ENCODE data around the gene PHLPP2. TPM values are rescaled to one million over a fixed set of nuclear protein-coding genes. Genes with fewer than 3 reads are reported as not detected.
A peak's percentile ranks its signal among the peaks of the same experiment; 100 is the strongest.

The PHLPP2 gene
- total RNA-seq, 2 donors from 2014 or later, result 3.5 to 10.8 TPM

DNA sequence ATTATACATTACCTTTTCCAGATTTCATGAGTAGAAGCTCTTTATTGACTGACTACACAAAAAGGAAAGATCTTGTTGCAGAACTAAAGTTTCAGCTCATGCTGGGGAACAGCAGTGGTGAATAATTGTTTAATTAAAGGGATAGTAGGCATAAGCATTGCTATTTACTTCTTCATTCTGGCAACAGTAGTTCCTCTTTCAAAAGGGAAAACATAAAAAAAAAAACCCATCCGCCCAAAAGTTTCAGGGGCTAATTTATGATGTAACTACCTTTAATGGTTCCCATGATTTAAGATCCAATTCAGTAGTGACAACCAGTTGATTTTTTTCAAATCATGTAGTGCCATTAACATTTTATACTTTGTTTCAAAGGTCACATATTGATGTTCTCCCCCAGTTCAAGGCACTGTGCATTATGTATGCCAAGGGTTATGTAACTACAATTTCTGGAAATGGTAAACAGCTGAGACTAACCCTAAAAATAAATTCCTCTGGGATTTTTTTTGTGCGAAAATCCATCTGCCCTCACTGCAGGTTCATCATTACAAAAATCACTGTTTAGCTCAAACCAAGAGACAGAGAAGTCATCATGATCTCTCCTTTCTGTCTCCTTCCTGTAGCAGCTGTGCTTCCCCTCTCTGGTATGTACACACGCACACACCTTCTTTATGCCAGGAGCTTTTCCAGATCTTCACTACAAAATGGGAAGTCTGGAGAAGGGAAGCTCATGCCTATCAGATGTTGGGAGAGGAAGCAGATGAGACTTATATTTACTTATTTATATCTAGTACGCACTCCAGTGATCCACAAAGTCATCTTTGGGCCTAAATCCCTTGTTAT is 2.2 kb upstream of the PHLPP2 start:
- peaks cover 11% of the 10 kb centered on the region for H3K36me3 ChIP-seq
- no peak overlapping the region for H3K4me3 ChIP-seq
- peaks cover 0 to 27% of the 10 kb centered on the region in 2 donors for H3K4me1 ChIP-seq
- DNase-seq (ENCODE audit: low spot score), result no peak
- no peak overlapping the region for H3K27ac ChIP-seq
- H3K27me3 ChIP-seq, result no peaks in the 10 kb centered on the region
- TF ChIP-seq, protein P1, sequence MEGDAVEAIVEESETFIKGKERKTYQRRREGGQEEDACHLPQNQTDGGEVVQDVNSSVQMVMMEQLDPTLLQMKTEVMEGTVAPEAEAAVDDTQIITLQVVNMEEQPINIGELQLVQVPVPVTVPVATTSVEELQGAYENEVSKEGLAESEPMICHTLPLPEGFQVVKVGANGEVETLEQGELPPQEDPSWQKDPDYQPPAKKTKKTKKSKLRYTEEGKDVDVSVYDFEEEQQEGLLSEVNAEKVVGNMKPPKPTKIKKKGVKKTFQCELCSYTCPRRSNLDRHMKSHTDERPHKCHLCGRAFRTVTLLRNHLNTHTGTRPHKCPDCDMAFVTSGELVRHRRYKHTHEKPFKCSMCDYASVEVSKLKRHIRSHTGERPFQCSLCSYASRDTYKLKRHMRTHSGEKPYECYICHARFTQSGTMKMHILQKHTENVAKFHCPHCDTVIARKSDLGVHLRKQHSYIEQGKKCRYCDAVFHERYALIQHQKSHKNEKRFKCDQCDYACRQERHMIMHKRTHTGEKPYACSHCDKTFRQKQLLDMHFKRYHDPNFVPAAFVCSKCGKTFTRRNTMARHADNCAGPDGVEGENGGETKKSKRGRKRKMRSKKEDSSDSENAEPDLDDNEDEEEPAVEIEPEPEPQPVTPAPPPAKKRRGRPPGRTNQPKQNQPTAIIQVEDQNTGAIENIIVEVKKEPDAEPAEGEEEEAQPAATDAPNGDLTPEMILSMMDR (IDR thresholded peaks at IDR 0.05), result no peak
- H3K9me3 ChIP-seq, result no peaks in the 10 kb centered on the region

DNA sequence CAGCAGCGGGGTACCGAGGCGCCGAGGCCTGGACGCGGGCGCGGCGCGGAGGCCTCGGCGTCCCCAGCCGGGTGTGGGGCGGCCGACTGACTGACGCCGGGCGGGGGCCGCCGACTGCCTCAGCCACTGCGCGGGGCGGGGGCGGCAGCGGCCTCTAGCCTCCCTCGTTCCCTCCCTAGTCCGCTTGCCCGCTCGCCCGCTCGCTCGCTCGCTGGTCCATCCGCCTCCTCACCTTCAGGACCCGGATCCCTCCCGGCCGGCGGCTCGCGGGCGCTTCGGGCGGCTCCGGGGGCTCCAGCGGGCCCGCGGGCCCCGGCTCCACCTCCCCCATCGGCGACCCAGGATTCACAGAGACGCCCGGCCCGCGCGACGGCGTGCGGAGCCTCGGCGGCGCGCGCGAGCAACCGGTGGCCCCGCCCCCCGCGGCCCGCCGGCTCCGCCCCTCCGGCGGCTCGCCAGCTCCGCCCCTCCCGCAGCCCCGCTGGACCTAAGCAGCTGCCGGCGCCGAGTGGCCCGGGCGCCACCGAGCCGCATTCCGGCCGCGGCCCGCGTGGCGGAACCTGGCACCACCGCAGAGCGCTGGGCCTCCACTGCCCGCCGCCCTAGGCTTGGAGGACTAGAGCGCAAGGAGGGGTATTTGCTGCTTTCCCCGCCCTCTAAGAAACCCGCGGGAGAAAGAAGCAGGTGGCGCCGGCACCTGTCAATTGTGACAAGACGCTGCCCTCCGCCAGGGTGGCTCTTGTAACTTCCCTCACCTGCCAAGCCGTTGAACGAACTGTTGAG is 773 bp downstream of the PHLPP2 start:
- Histone ChIP-seq H3K4me1 (peaks cover 0 to 27% of the 10 kb centered on the region in 2 donors), H3K4me3 (peak overlapping the region; percentile 77 to 89), H3K36me3 (no peaks in the 10 kb centered on the region), H3K27me3 (no peaks in the 10 kb centered on the region), H3K9me3 (no peaks in the 10 kb centered on the region), H3K27ac (peak overlapping the region; percentile 87 to 94)
- TF ChIP-seq, protein P1 (IDR thresholded peaks at IDR 0.05), result no peak
- DNase-seq (ENCODE audit: low spot score), result peak; percentile 67

DNA sequence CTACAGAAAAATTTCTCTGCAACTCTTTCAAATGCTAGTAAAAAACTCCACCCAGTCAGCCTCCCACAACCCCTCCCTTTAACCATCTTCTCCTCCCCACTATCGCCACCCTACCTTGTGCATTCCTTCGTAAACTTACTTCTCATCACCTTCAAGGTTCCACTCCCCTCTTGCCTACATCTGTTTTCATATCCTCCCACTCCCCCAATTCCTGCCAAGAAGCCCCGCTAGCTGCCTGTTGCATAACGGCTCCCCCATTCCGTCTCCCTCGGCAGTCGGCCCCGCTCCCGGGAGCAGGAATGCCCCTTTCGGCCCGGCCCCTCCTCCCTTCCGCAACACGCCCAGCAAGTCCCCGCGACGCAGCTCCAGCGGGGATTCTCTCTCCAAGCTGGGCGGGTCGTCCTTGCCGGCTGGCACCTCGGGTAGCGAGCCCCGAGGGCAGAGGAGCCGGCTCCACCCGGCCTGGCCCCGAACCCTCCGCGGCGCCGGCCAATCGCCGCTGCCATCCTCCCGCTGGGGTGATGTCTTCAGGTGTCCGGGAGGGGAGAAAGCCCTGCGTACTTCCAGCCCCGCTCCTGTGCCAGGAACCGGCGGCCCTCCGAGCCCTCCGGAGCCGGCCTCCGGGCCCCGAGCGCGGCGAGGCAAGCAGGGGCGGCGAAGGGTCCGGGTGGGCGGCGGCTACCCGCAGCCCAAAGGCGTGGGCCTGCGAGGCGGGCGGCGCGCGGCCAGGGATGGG is 1.5 kb downstream of the PHLPP2 start:
- TF ChIP-seq, protein P1 (IDR thresholded peaks at IDR 0.05), result no peak
- DNase-seq (ENCODE audit: low spot score), result peak; percentile 69
- Histone ChIP-seq H3K36me3 (no peaks in the 10 kb centered on the region), H3K27me3 (no peaks in the 10 kb centered on the region), H3K4me3 (peak overlapping the region; percentile 77 to 89), H3K27ac (peak overlapping the region; percentile 87 to 94), H3K4me1 (peaks cover 0 to 27% of the 10 kb centered on the region in 2 donors), H3K9me3 (no peaks in the 10 kb centered on the region)

DNA sequence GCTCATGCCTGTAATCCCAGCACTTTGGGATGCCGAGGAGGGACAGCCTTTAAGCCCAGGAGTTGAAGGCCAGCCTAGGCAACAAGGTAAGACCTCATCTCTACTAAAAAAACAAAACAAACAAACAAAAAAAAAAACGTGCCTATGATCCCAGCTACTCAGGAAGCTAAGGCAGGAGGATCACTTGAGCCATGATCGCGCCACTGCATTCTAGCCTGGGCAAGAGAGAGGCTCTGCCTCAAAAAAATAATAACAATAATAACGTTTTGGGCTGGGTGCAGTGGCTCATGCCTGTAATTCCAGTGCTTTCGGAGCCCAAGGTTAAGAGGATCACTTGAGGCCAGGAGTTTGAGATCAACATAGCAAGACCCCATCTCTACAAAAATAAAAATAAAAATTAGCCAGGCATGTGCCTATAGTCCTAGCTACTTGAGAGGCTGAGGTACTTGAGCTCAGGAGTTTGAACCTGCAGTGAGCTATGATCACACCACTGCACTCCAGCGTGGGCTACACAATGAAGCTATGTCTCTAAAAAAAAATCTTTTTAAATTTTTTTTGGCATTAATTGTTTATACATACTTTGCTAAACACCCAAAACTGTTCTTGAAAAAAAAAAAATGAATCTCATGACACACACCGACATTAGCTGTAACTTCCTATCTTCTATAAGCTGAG is 3.3 kb downstream of the PHLPP2 start:
- no peak for DNase-seq (ENCODE audit: low spot score)
- Histone ChIP-seq H3K4me3 (no peak overlapping the region), H3K9me3 (no peaks in the 10 kb centered on the region), H3K27me3 (no peaks in the 10 kb centered on the region), H3K27ac (no peak overlapping the region), H3K4me1 (peaks cover 0 to 16% of the 10 kb centered on the region in 2 donors), H3K36me3 (no peaks in the 10 kb centered on the region)
- TF ChIP-seq, protein P1 (IDR thresholded peaks at IDR 0.05), result no peak

DNA sequence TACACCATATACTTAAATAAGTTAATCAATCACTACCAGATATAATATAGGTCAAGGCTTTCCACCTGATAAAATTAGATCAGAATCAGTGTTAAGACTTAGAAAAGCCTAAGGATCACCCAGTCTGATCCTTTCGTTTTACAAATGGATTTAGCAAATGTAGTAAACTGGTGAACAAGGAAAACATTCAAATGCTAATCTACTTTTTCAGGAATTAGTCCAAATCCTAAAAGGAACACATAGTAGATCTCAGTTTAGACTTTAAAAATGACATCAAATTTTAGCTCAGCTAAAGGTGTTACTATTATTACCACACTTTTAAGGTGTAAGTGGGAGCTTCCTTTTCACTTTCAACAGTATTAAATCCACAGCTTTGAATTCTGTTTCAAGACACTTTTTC is 12.0 kb downstream of the PHLPP2 start:
- Histone ChIP-seq H3K4me1 (no peaks in the 10 kb centered on the region), H3K27ac (no peak overlapping the region), H3K9me3 (no peaks in the 10 kb centered on the region), H3K27me3 (no peaks in the 10 kb centered on the region), H3K4me3 (no peak overlapping the region), H3K36me3 (no peaks in the 10 kb centered on the region)
- no peak for DNase-seq (ENCODE audit: low spot score)
- TF ChIP-seq, protein P1 (IDR thresholded peaks at IDR 0.05), result no peak

All from right atrium auricular region (tissue), 2 donors.